ENCODE data around the gene SHTN1.

SHTN1 gene

DNA sequence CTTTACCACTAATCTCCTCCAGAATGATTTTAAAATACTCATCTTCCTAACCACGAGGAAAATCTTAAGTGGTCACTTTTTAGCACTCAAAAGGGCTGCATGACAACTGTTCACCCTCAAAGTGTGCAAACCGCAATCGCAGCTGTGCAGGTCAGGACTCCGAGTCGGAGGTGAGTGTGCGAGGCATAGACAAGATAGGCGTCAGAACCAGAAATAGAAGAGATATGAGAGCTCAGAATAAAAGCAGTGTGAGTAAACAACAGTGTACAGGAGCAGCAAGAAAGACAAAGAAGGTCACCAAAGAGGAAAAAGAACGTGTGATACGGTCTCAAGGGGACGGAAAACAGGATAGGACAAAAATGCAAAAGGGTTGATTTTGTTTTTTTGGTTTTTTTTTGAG lies 173.2 kb downstream of the SHTN1 start:
- H3K4me3 ChIP-seq (replicated peaks; ENCODE audit: insufficient read depth, low read length) = no peak overlapping the region
- no peak for DNase-seq (ENCODE audit: low read depth in 1 of 2, low spot score in 1 of 2)
- H3K27ac ChIP-seq (replicated peaks) = no peak overlapping the region
- no peaks in the 10 kb centered on the region for H3K27me3 ChIP-seq (ENCODE audit: insufficient read depth, poor library complexity, severe bottlenecking)
- TF ChIP-seq POLR2AphosphoS5 (IDR thresholded peaks at IDR 0.05; ENCODE audit: low read depth) (no peak), GABPA (IDR thresholded peaks at IDR 0.05; ENCODE audit: low read depth) (no peak), SPI1 (IDR thresholded peaks at IDR 0.05; ENCODE audit: borderline replicate concordance, low read depth) (no peak)
- TF ChIP-seq, protein P1, sequence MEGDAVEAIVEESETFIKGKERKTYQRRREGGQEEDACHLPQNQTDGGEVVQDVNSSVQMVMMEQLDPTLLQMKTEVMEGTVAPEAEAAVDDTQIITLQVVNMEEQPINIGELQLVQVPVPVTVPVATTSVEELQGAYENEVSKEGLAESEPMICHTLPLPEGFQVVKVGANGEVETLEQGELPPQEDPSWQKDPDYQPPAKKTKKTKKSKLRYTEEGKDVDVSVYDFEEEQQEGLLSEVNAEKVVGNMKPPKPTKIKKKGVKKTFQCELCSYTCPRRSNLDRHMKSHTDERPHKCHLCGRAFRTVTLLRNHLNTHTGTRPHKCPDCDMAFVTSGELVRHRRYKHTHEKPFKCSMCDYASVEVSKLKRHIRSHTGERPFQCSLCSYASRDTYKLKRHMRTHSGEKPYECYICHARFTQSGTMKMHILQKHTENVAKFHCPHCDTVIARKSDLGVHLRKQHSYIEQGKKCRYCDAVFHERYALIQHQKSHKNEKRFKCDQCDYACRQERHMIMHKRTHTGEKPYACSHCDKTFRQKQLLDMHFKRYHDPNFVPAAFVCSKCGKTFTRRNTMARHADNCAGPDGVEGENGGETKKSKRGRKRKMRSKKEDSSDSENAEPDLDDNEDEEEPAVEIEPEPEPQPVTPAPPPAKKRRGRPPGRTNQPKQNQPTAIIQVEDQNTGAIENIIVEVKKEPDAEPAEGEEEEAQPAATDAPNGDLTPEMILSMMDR (IDR thresholded peaks at IDR 0.05; ENCODE audit: insufficient read depth, low read length) = no peak
- TF ChIP-seq, protein P2, sequence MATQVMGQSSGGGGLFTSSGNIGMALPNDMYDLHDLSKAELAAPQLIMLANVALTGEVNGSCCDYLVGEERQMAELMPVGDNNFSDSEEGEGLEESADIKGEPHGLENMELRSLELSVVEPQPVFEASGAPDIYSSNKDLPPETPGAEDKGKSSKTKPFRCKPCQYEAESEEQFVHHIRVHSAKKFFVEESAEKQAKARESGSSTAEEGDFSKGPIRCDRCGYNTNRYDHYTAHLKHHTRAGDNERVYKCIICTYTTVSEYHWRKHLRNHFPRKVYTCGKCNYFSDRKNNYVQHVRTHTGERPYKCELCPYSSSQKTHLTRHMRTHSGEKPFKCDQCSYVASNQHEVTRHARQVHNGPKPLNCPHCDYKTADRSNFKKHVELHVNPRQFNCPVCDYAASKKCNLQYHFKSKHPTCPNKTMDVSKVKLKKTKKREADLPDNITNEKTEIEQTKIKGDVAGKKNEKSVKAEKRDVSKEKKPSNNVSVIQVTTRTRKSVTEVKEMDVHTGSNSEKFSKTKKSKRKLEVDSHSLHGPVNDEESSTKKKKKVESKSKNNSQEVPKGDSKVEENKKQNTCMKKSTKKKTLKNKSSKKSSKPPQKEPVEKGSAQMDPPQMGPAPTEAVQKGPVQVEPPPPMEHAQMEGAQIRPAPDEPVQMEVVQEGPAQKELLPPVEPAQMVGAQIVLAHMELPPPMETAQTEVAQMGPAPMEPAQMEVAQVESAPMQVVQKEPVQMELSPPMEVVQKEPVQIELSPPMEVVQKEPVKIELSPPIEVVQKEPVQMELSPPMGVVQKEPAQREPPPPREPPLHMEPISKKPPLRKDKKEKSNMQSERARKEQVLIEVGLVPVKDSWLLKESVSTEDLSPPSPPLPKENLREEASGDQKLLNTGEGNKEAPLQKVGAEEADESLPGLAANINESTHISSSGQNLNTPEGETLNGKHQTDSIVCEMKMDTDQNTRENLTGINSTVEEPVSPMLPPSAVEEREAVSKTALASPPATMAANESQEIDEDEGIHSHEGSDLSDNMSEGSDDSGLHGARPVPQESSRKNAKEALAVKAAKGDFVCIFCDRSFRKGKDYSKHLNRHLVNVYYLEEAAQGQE (IDR thresholded peaks at IDR 0.05; ENCODE audit: insufficient replicate concordance, low read depth) = no peak
